PC-9 (cell line): ENCODE measurements around the gene SART3. TPM values are rescaled to one million over a fixed set of nuclear protein-coding genes. Genes with fewer than 3 reads are reported as not detected.
"Not testable (repeated sequence)": the region's sequence is repeated elsewhere in the genome, so short reads cannot be mapped to it uniquely, and the experiment has no call there.

Experiments
- BruUV-seq: library from RNA; stranded (reverse); fragments of 400-500 nt; replicated peaks from 2 replicates; lab custom pipeline; 2021; lab: Mats Ljungman, UMichigan
- CTCF ChIA-PET: fragments of 300-600 bp; sonication (Branson Sonifier 250); formaldehyde crosslinking; loops from one replicate; lab custom pipeline; 2022; ENCODE audit warnings: antibody characterized with exemption; lab: Charles Lee
- POLR2A ChIA-PET: fragments of 300-600 bp; sonication (Branson Sonifier 250); formaldehyde crosslinking; loops from one replicate; lab custom pipeline; 2022; ENCODE audit warnings: antibody characterized with exemption; ENCODE audit not compliant: unreplicated experiment; lab: Charles Lee
- DNase-seq, 2 experiments: peaks; one replicate each; pipeline versions ENCODE4 v3.0.0 to v3.0.0-alpha.2; 2015 to 2022; ENCODE audit warnings: mixed read lengths in 1 of 2
- H2AFZ ChIP-seq: fragments of 200-600 bp; sonication (generic); 2 replicates; pipeline ENCODE4 v1.8.1; 2017; ENCODE audit warnings: antibody characterized with exemption
- H3F3A ChIP-seq: fragments of 200-600 bp; sonication (generic); 2 replicates; pipeline ENCODE4 v1.8.1; 2017; ENCODE audit warnings: antibody characterized with exemption, mild to moderate bottlenecking, low read depth; ENCODE audit not compliant: insufficient read depth
- H3K27ac ChIP-seq: fragments of 200-600 bp; sonication (generic); 2 replicates; pipeline ENCODE4 v1.6.1; 2016; ENCODE audit warnings: mixed run types
- H3K27me3 ChIP-seq: fragments of 200-600 bp; sonication (generic); 2 replicates; pipeline ENCODE4 v1.6.1; 2016; ENCODE audit warnings: low read depth, mixed run types; ENCODE audit not compliant: insufficient read depth
- H3K36me3 ChIP-seq: fragments of 200-600 bp; sonication (generic); 2 replicates; pipeline ENCODE4 v1.6.1; 2016; ENCODE audit warnings: low read depth, mixed run types
- H3K4me1 ChIP-seq: fragments of 200-600 bp; sonication (generic); replicated peaks from 2 replicates; pipeline ENCODE4 v1.6.1; 2016; ENCODE audit warnings: mixed run types; ENCODE audit not compliant: insufficient read depth
- H3K4me2 ChIP-seq: fragments of 200-600 bp; sonication (generic); 2 replicates; pipeline ENCODE4 v1.6.1; 2017; ENCODE audit warnings: mixed run types
- H3K4me3 ChIP-seq: fragments of 200-600 bp; sonication (generic); 2 replicates; pipeline ENCODE4 v1.6.1; 2016; ENCODE audit warnings: mixed run types
- H3K79me2 ChIP-seq: fragments of 200-600 bp; sonication (generic); 2 replicates; pipeline ENCODE4 v1.6.1; 2017; ENCODE audit warnings: low read depth, mixed run types
- H3K9me2 ChIP-seq: fragments of 200-600 bp; sonication (generic); 2 replicates; pipeline ENCODE4 v1.8.1; 2017; ENCODE audit warnings: mild to moderate bottlenecking; ENCODE audit not compliant: insufficient read depth
- H3K9me3 ChIP-seq: fragments of 200-600 bp; sonication (generic); 2 replicates; pipeline ENCODE4 v1.8.1; 2016; ENCODE audit warnings: low read depth; ENCODE audit not compliant: insufficient read depth
- H4K20me1 ChIP-seq: fragments of 200-600 bp; sonication (generic); 2 replicates; pipeline ENCODE4 v1.8.1; 2017; ENCODE audit not compliant: insufficient read depth
- EZH2 ChIP-seq: fragments of 200-600 bp; sonication (generic); IDR thresholded peaks from 2 replicates; pipeline ENCODE4 v1.8.0; 2017; ENCODE audit warnings: antibody characterized with exemption, low read depth
- intact Hi-C: fragments of 100-400 bp; cut with micrococcal nuclease; formaldehyde crosslinking; loops from one replicate; pipeline ENCODE4 v1.10.0; 2022; ENCODE audit not compliant: unreplicated experiment
- total RNA-seq: library from RNA; stranded (reverse); gene quantifications from 2 replicates; pipeline ENCODE4 v1.2.3, GENCODE V29; 2021
- TF ChIP-seq, protein P1 (sequence below): fragments of 200-600 bp; sonication (generic); conservative IDR thresholded peaks from 2 replicates; pipeline ENCODE4 v1.6.1; 2017; ENCODE audit warnings: mixed run types, antibody characterized with exemption, mild to moderate bottlenecking, moderate library complexity

SART3 gene
- total RNA-seq, 1 experiment from 2014 or later = 49.3 TPM

DNA sequence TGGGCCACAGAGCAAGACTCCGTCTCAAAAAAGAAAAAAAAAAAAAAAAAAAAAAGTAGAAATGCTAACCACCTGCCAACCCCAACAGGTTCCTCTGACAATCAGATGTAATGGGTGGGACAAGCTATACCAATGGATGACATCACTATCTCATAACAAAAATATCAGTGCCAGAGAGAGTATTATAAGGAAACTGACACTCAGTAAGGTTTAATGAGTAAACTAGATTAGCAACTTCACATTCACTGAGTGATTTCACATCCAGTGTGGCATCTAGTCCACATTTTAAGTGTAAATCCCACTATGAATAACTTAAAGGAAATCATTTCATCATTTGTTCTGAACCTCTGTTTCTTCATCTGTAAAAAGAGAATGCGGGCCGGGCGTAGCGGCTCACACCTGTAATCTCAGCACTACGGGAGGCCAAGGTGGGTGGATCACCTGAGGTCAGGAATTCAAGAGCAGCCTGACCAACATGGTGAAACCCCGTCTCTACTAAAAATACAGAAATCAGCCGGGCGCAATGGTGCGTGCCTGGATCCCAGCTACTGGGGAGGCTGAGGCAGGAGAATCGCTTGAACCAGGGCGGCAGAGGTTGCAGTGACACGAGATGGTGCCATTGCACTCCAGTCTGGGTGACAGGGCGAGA lies 1.8 kb downstream of the SART3 start:
- H3K4me2 ChIP-seq = peak overlapping the region; percentile 87
- H3K9me2 ChIP-seq = no peaks in the 10 kb centered on the region
- no peaks in the 10 kb centered on the region for H3K9me3 ChIP-seq
- intact Hi-C loops = no loop called here
- DNase-seq = no peak
- H3K4me3 ChIP-seq = peak overlapping the region; percentile 72; the same call in 1 of the 2 replicates
- H3K79me2 ChIP-seq = peaks cover 83% of the 10 kb centered on the region
- no peak for TF ChIP-seq EZH2
- TF ChIP-seq, protein P1, sequence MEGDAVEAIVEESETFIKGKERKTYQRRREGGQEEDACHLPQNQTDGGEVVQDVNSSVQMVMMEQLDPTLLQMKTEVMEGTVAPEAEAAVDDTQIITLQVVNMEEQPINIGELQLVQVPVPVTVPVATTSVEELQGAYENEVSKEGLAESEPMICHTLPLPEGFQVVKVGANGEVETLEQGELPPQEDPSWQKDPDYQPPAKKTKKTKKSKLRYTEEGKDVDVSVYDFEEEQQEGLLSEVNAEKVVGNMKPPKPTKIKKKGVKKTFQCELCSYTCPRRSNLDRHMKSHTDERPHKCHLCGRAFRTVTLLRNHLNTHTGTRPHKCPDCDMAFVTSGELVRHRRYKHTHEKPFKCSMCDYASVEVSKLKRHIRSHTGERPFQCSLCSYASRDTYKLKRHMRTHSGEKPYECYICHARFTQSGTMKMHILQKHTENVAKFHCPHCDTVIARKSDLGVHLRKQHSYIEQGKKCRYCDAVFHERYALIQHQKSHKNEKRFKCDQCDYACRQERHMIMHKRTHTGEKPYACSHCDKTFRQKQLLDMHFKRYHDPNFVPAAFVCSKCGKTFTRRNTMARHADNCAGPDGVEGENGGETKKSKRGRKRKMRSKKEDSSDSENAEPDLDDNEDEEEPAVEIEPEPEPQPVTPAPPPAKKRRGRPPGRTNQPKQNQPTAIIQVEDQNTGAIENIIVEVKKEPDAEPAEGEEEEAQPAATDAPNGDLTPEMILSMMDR = no peak
- no peak overlapping the region for H3K27ac ChIP-seq
- H3K27me3 ChIP-seq = no peaks in the 10 kb centered on the region
- H2AFZ ChIP-seq = no peak overlapping the region
- no TSS peak for BruUV-seq
- 0 out of 2 replicates have a peak, but pooled peaks cover 10% of the 10 kb centered on the region for H3F3A ChIP-seq
- H3K4me1 ChIP-seq = peaks cover 15% of the 10 kb centered on the region
- H3K36me3 ChIP-seq = 0 out of 2 replicates have a peak, but pooled peaks cover 9% of the 10 kb centered on the region
- ChIA-PET POLR2A (no interaction called here), CTCF (no interaction called here)
- peaks cover 47% of the 10 kb centered on the region for H4K20me1 ChIP-seq

DNA sequence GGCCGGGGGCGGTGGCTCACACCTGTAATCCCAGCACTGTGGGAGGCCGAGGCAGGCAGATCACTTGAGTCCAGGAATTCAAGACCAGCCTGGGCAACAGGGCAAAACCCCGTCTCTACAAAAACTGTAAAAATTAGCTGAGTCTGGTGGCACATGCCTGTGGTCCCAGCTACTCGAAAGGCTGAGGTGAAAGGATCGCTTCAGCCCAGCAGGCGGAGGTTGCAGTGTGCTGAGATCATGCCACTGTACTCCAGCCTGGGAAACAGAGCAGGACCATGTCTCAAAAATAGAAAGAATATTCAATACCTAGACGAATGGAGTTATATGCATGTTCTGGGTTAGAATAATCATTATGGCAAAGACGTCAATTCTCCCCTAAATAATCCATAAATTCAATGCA lies 5.6 kb downstream of the SART3 start:
- H3K4me3 ChIP-seq, H3K9me3 ChIP-seq, BruUV-seq, H2AFZ ChIP-seq, CTCF ChIA-PET, H3K4me2 ChIP-seq, H3K27me3 ChIP-seq, intact Hi-C loops, DNase-seq, H3K27ac ChIP-seq, H3K9me2 ChIP-seq, POLR2A ChIA-PET, H3F3A ChIP-seq: not testable (repeated sequence)
- H3K79me2 ChIP-seq = peaks cover 99% of the 10 kb centered on the region
- 0 out of 2 replicates have a peak, but pooled peaks cover 11% of the 10 kb centered on the region for H3K36me3 ChIP-seq
- H3K4me1 ChIP-seq = peaks cover 10% of the 10 kb centered on the region
- H4K20me1 ChIP-seq = peaks cover 82% of the 10 kb centered on the region

- ChIA-PET CTCF (no interaction called here), POLR2A (no interaction called here)
- Histone ChIP-seq H3K4me2 (no peak overlapping the region), H2AFZ (no peak overlapping the region), H3F3A (0 out of 2 replicates have a peak, but pooled peaks cover 3% of the 10 kb centered on the region), H3K9me3 (no peaks in the 10 kb centered on the region), H3K27me3 (no peaks in the 10 kb centered on the region), H3K27ac (no peak overlapping the region), H3K9me2 (no peaks in the 10 kb centered on the region), H3K4me3 (no peak overlapping the region), H3K36me3 (0 out of 2 replicates have a peak, but pooled peaks cover 11% of the 10 kb centered on the region), H3K79me2 (peaks cover 99% of the 10 kb centered on the region), H4K20me1 (peaks cover 93% of the 10 kb centered on the region), H3K4me1 (no peaks in the 10 kb centered on the region)
- intact Hi-C loops = no loop called here
- no TSS peak for BruUV-seq
- no peak for DNase-seq
- TF ChIP-seq, protein P1 = no peak
- TF ChIP-seq EZH2 = no peak
Measured at GRCh38 chr12:108553799-108554198, 7.2 kb downstream of the SART3 start.
